Hepatic stellate cell (primary cell): ENCODE results near the gene DISC1.
"Not testable (repeated sequence)": the region's sequence is repeated elsewhere in the genome, so short reads cannot be mapped to it uniquely, and the experiment has no call there.

ENCODE experiments used
- DNase-seq: peaks from one replicate; pipeline ENCODE4 v3.0.0; 2011; ENCODE audit warnings: low spot score

DISC1 gene

DNA sequence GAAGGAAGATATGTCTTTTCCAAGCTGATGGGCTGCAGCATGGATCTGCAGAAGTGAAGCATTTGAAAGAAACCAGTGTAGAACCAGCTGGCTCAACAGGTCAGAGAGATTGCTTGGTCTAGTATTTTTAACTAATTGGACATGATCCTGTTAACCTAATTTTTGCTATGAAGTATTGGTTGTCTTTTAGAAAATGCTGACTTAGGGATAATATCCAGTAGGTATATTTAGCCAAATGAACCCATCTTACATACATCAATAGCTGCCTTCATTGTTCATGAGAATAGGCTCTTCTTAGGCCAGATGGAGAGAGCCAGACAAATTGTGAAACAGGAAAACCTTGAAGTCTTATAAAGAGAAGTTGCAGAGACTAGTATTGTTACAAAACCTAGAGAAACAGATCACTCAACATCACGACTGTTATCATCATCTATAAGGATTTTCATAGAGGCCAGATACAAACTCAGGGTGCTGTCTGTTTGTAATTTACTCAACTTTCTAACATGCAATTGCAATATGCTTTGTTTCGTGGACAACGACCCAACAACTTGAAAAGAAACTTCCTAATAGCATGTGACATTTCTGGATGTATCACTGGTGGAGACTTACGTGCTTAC is 148.2 kb downstream of the DISC1 start:
- DNase-seq = no peak

DNA sequence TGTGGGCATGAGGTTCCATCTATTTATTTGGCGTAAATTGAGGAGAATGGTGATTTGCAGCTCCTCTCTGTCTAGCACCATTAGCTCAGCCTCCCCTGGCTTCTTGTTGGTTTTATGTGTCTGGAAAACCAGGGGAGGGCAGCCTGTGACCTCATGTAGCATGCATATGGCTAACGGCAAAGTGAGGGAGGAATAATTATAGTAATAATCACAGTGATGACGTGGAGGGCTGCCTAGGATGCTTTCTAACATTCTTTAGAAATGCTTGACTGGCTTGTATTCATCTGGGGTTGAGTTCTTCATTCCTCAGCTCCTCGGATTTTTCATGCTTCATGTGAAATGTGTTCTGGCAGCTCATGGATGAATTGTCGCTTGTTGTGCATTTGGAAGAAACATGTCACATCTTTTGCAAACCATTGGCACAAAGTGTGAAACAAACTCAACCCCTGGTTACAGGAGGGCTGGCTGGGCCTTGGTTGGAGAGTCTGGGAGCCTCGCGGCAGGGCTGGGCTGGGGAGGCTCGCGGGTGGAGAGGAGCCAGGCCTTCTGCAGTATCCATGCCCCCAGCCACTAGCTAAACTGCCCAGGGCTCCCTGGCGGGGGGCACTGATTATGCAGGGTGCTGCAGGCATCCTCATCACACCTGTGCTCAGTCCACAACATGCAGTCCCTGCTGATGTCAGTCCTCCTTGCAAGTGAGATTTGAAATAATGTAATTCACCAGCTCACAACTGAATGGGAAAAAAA is 149.6 kb downstream of the DISC1 start:
- peak; percentile 72 for DNase-seq

DNA sequence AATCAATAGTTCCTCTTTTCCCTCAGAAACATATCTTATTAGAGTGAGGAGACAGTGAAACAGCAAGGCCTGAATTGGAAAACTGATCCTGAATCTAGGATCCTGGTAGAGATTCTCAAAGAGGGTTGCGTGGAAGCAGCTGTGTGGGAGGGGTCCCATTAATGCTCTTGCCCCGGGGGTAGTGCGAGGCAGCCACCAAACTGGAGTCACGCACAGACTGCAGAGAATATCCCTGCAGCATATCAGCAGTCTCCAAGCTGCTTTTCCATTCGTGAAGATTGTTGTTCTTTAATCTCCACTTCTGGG is 150.1 kb downstream of the DISC1 start:
- no peak for DNase-seq

DNA sequence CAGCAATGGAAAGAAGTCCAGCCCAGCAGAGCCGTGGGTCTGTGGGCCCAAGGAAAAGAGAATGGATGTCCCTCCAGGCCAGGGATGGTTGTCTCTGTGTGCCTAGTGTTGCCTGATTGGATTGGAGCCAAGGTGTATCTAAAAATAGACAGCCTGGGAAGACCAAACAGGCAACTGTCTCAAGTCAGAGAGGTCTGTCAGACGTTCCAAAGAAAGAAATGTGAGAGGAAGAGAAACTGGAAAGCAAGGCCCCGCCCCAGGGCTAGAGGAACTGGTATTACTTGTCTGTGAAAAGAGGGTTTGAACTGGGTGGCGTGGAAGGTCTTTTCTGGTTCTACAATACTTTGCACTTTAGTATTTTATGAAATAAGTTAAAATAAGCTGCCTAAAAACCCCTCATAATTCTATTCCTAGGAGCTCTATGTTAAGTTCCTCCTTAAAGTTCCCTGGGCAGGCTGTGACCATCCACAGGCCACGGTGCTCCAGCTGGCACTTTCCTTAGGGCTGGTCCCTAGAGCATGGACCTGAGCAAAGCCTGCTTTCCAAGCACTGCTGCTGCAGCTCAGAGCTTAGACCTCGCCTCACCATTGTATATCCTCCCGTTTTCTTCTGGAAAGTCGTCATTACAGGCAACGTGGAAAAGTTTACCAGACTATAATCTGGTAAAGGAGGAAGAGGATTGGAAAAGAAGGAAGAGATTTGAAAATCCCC is 151.6 kb downstream of the DISC1 start:
- DNase-seq = peak; percentile 60

DNA sequence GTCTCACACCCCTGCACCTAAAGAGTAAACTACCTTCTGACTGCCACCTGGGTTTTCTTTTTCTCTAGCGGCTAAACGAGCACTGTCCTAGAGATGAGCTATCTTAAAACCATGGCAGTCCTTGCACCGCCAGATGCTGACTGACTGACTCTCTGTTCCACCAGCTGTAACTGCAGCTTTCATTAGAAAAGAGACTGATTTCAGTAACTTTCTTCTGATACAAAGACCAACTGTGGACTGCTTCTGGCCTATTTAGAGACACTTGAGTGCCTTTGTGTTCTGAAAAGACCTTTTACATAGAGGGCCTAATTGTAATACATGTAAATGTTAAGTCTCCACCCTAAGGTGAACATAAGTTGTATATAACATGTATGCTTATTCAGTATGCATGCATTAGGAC is 152.5 kb downstream of the DISC1 start:
- no peak for DNase-seq

DNA sequence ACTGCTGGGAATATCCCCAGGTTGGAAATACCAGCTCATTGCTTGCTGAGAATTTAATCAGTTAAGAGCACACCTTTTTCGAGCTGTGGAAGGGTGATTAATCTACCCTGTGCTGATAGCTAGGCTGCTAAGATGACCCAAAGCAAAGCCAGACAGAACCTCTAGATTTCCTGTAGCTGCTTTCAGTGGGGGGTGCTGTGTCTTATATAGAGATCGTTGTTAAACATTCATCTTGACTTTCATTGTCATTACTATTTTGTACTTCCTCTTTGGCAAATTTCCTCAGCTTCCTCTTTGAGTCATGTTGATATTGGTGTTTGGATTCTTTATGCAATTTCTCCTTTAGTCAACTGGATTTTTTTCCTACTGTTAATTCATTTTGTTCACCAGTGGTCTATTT is 155.3 kb downstream of the DISC1 start:
- no peak for DNase-seq

DNA sequence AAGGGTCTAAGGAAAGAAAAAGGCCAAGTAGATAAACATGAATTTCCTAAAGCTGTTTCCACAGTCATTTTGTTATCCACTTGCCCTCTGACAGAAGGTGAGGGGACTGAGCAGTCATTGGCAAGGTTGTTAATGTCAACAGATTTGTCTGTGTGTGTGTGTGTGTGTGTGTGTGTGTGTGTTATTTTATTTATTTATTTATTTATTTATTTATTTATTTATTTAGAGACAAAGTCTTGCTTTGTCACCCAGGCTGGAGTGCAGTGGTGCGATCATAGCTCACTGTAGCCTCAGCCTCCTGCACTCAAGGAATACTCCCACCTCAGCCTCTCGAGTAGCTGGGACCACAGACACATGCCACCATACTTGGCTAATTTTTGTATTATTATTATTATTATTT is 158.5 kb downstream of the DISC1 start:
- not testable (repeated sequence) for DNase-seq

DNA sequence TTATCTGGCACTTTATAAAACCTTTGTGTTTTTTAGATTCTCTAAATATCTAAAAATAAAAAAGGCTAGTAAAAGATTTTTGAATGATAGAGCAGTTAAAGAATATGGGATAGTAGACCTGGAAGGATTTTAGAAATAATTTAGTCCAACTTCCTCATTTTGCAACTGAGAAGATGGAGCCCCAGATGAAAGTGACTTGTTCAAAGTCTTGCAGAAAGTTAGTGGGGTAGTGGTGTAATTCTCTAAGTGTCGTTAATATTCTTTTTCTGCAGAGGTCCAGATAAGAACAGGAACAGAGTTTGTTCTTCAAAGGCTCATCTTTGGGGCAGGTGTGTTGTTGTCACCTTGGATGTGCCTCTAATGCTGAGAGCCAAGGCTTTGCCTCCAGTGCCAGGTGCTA is 159.5 kb downstream of the DISC1 start:
- no peak for DNase-seq

DNA sequence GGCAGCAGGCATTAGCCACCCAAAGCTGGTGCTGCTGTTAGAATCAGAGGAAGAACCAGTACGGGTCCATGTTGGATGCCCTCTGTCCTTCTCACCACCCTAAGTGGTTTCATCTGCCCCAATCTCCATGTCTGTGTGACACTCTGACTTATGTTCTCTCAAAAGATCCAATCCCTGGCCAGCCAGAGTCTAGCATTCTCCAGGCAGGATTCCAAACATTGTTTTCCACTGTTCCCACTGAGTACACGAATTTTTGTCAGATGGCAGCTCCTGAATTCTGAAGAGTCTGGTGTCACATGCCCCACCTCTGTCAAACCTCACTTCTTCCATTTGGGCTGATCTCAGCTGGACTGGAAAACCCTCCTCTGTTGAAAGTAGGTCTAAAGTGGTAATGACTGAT is 166.0 kb downstream of the DISC1 start:
- no peak for DNase-seq

DNA sequence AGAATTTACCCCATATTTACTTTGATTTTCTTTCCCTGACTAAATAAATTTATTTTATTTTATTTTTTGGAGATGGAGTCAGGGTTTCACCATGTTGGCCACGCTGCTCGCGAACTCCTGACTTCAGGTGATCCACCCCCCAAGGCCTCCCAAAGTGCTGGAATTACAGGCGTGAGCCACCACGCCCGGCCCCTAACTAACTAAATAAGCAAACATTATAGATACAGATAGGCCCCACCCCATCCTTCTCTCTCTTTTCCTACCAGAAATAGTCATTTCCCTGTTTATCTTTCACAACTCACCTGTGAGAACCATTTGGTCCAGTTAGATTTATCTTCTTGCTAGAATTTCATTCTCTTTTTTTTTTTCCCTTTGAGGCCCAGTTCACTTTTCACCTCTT is 167.3 kb downstream of the DISC1 start:
- DNase-seq = no peak

DNA sequence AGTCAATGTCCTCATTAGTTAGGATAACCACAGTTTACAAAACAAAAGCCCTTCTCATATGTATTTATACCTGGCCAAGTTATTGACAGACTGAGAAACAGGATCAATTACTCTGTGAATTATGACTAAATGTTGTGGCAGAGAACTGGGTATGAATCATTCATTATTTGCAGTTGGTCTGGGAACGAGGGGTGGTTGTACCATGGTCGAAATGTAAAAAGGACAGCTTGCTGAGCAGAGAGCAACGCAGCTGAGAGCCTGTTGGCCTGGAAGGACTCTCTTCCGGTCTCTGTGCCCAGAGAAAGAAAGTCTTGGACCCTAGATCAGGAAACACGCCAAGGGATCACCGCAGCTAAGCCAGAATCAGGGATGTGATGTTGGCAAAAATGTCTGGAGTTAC is 169.6 kb downstream of the DISC1 start:
- DNase-seq = no peak

DNA sequence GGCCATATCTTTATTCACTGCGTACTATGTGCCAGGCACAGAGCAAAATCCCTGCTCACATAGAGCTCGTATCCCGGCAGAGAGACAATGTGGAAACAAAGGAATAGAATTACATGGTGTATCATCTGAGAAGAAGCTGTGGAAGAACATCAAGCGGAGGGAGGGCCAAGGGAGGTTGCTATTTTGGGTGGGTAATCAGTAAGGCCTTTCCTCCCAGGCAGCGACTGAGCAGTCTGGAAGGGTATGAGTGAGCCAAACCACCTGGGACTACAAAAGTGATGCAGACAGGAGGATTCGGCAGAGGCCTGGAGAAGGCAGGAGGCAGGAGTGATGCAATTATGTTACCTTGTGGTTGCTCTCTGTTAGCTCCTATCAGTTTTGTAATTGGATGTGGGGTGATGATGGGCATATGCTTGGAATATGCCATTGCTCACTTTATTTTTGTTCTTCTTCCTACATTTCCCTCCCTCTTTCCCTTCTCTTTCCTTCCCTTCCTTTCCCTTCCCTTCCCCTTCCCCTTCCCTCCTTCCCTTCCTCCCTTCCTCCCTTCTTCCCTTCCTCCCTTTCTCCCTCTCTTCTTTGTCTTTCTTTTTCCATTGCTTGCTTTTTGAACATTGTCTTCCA is 172.9 kb downstream of the DISC1 start:
- no peak for DNase-seq

DNA sequence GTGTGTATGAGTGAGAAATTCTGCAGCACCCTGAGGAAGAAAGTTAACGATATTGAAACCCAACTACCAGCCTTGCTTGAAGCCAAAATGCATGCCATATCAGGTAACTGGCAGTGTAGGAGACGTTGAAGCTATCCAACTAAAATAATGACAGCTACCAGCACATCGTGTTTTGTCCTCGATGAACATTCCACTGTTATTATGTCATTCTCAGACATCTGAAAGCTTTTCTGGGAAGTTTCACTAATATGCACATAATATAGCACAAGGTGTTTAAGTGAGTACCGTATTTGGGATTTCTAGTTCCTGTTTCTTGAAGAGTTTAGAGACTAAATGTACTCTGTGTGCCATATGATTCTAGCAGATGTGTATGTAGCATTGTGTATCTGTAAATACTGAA is 173.5 kb downstream of the DISC1 start:
- DNase-seq = no peak

DNA sequence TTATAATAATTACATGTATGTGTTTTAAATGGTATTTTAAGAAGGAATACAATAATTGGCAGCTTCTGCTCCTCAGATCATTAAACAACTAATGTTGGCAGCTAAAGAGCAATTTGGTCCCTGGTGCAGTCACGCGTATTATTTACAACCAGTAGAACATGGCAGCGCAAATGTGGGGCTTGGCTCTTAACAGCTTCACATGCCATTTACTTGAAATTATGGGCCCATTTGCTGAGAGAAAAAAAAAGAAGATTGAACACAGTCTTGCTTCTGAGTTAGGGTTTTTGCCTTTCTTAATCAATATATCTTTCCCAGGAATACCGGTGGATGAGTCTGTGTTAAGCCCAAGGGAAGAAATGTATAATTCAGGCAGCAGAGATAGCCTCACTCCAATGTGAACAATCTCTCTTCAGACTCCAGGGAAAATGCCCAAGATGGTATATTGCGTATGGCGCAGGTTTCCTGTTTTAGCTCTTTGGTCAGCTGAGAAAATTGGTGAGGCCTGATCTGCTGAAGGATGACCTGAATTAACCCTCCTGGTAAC is 174.5 kb downstream of the DISC1 start:
- no peak for DNase-seq

DNA sequence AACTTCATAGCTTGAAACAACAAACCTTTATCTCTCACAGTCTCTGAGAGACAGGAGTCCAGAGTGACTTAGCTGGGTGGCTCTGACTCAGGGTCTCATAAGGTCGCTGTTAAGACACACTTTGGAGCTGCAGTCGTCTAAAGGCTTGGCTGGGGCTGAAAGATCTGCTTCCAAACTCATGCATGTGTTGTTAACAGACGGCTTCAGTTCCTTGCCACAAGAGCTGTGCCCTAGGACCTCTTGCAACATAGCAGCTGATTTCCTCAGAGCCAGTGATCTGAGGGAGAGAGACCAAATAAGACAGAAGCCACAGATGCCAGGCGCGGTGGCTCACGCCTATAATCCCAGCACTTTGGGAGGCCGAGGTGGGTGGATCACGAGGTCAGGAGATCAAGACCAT is 176.8 kb downstream of the DISC1 start:
- DNase-seq = no peak

DNA sequence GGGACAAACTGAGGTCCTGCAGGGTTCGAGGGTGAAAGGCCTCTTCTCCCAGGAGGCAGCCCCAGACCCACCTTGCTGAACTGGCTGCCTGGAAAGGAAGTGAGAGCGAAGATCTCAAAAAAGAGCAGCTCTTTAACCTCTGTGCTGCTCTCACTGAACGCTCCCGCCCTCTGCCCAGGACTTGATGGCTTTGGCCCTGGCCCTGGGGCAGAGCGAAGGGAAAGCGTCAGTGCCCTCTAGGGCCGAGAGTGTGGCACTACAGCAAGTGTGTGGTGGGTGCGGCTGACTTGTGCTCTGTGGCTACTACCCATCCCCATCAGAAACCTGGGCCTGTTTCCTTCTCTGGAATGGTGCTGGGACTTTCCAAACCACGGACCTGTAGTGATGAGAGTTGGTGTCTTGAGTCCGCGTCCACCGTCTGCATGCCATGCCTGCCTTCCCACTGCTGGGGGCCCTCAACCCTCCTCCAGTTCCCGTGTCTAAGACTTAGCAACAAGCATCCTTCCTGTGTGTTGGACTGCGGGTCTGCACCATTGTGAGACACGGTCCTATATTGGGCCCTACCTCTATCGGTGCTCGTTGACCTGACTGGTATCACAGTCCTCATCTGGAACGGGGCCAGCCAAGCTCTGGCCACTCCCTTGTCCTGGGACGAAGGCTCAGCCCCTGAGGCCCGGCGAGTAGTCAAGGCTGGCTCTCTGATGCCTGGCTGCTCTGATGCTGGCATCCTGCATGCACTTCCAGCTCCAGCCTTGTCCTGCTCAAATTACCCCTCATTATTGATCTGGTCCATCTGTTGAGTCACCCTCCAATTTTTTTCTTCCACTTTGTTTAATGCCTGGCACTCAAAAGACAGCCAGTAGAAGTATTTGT is 180.3 kb downstream of the DISC1 start:
- no peak for DNase-seq

DNA sequence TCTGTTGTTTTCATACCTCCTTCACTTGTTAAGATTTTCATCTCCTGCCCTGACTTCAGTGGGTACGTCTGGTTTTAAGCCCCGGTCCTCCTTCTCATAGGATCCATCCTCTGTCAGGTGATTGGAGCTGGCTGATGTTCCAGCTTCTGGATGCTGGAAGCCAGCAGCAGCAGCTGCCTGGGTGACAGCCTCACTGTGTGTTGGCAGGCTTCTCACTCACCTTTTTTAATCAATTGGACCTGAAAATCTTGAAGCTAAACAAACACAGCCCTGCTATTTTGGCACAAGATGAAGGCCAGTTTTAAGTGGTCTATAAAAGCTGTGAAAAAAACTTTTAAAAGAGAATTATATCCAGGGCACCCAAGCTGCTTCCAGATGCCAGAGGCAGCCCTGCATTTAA is 181.0 kb downstream of the DISC1 start:
- DNase-seq = no peak

DNA sequence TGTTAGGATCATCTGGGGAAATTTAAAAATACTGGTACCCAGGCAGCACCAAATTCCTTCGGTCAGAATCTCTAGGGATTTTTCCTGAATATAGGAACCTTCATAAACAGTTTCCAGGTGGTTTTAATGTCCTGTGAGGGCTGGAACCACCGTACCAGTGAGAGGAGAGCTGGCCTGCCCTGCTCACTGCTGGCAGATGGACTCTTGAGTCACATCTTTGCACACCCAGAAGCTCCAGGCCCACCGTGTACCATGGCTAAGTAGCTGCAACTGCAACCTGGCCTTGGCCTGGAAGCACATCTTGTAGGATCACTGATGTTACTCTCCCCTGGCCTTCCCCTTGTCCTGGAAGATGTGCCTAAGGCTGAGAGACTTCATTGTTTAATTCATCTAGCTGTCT is 181.5 kb downstream of the DISC1 start:
- no peak for DNase-seq

DNA sequence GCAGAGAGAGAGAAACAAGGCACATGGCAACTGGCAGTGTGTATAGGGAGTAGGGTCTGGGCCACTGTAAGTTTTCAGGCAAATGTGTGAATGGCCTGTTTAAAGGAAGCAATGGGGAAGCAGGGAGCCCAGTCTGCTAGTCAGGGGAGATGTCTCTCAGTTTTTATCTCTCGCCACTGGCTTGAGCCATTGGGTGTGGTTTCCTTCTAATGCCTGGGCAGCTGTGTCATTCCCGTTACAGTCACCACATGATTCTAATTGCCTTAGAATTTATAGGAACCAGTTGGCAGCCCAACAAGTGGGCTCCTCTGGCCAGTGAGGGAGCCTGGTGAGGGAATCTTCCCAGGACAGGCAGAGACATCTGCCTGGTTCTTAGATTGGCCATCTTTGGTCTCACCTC is 182.4 kb downstream of the DISC1 start:
- DNase-seq = peak; percentile 59

DNA sequence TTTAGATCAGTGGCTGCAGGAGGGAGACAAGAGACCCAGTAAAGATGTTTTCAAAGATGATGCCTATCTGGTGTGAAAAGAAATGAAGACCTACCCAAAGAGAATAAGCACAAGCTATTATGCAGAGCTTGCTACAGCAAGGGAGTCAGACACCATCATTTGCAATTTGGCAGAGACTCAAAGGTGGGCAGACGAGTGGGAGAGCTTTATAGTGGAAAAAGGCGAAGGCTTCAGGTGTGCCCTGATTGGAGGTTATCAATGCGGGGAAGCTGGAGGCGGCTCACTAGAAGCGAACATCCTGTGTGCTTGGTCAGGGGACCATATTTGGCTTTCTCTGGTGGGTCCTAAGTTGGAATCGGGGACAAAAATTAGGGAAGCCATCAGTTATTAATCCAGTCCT is 183.8 kb downstream of the DISC1 start:
- no peak for DNase-seq

DNA sequence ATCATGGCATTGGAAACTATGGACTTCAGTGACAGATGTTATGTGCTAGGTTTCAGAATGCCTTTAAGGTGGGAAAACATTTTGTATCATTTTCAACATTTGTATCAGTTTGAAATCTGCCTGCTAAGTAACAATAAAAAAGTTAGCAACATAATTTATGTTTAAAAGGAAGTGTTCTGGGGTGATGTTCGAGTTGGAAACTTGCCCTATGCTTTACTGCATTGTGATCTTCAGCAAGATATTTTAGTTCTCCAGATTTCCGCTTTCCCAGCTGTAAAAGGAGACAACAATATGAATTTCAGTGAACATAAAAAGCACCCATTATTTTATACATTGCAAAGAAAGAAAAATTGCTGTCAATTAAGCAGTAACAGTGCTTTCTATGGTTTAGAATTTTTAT is 187.4 kb downstream of the DISC1 start:
- DNase-seq = no peak

DNA sequence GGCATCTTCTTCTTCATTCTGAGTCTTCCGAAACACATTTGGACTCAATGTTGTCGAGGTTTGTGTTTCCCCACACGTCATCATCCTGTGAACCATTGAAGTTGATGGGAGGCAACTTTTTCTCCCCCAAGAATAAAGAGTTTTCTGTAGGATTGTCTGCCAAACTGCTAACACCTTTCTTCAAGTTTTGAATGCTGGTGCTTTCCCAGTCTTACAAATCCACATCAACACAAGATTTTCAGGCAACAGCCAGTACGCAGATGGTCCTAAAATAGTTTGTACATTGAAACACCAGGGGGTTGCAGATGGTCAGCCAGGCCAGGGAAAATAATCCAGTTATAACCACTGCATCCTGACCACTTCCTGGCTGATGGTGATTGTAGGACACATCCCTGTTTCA is 187.9 kb downstream of the DISC1 start:
- DNase-seq = no peak
